ENCODE data around the gene BEST2. TPM values are rescaled to one million over a fixed set of nuclear protein-coding genes. Genes with fewer than 3 reads are reported as not detected.

Gene BEST2
- total RNA-seq, 1 donor: not detected

DNA sequence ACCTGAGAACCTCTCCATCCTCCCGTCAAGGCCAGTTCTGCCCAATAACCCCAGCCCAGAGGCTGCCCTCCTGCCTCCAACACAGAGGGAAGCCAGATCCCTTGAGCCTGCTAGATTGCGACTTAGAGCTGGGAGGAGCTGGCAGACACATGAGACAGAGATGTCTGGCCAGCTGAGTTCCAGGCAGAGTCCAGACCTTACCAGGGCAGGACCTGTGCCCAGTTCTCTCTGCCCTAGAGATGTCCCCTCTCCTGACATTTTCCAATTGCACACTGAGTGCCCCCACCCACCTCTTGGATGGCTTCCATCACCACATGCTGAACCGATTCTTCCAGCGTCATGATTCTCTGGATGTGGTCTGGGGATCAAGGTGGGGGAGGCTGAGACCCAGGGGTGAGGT, 20.7 kb downstream of the BEST2 start:
- Histone ChIP-seq H3K9me3 (ENCODE audit: low read depth, low read length) (no peaks in the 10 kb centered on the region), H3K4me1 (ENCODE audit: insufficient read depth, low read length) (peaks cover 21% of the 10 kb centered on the region), H3K27me3 (ENCODE audit: insufficient read depth, low read length) (no peaks in the 10 kb centered on the region), H3K4me3 (ENCODE audit: low read length) (no peak overlapping the region)

DNA sequence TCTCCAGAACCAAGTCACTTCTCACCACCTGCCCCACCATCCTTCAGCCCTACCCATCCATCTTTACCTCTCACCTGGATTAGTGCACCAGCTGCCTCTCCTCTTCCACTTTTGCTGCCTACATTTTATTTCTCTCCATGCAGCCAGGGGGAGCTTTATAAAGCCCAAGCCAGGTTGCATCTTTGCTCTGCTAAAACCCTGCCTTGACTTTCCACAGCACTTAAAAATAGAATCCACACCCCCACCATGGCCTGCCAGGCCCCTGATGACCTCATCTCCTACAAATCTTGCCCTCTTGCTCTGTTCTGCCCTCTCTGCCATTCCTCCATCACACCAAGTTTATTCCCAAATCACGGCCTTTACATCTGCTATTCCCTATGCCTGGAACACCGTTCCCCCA, 22.0 kb downstream of the BEST2 start:
- H3K4me3 ChIP-seq (ENCODE audit: low read length): no peak overlapping the region
- H3K9me3 ChIP-seq (ENCODE audit: low read depth, low read length): no peaks in the 10 kb centered on the region
- peaks cover 32% of the 10 kb centered on the region for H3K4me1 ChIP-seq (ENCODE audit: insufficient read depth, low read length)
- H3K27me3 ChIP-seq (ENCODE audit: insufficient read depth, low read length): no peaks in the 10 kb centered on the region

DNA sequence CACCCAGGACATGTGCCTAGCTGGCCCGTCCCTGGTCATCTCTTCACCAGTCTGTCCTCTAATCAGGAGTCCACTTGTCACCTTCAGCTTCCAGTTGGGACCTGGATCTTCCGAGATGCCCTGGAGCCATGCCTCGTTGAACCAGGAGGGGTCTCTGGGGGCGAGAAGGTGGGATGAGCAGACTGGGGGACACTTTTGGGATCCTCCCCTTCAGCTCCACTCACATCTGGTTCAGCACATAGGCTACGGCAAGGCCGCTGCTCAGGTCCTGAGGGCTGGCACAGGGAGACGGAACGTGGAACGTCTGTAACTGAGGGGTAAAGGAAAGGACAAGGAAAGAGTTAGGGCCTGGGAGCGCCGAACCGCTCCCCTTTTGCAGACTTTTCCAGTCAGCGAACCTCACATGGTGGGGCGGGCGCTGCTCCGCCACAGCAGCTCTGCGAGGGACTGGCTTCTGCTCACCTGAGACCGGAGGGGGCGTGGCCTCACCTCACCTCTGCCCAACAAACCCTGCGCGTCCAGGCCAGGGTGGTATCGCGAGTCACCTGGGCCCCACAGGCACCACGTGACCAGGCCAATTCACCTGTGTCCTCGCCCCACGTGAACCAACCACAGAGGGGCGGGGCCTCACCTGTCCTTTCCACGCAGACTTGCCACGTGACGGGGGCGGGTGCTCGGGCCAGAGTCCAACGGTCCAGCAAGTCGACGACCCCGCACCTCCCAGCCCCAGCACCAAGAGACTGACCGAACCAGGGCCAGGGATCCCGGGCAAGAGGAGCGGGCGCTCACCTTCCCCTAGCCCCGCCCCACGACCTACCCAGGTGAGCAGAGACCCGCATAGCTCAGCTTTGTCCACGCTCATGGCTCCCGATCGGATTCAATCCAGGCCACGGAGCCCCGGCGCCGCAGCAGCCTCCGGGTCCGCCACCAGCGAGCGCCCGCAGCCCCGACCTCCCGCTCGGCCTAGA, 23.3 kb downstream of the BEST2 start, which contains the start of gene HOOK2:
HOOK2 (minus strand) TSS at position 965 of the 968 bp plus-strand sequence; CDS start at position 862, 103 bp downstream.
- H3K27me3 ChIP-seq (ENCODE audit: insufficient read depth, low read length): no peaks in the 10 kb centered on the region
- H3K9me3 ChIP-seq (ENCODE audit: low read depth, low read length): no peaks in the 10 kb centered on the region
- peak within 1 kb of the TSS; percentile 55 for H3K4me3 ChIP-seq (ENCODE audit: low read length)
- H3K4me1 ChIP-seq (ENCODE audit: insufficient read depth, low read length): peaks cover 45% of the 10 kb centered on the region

DNA sequence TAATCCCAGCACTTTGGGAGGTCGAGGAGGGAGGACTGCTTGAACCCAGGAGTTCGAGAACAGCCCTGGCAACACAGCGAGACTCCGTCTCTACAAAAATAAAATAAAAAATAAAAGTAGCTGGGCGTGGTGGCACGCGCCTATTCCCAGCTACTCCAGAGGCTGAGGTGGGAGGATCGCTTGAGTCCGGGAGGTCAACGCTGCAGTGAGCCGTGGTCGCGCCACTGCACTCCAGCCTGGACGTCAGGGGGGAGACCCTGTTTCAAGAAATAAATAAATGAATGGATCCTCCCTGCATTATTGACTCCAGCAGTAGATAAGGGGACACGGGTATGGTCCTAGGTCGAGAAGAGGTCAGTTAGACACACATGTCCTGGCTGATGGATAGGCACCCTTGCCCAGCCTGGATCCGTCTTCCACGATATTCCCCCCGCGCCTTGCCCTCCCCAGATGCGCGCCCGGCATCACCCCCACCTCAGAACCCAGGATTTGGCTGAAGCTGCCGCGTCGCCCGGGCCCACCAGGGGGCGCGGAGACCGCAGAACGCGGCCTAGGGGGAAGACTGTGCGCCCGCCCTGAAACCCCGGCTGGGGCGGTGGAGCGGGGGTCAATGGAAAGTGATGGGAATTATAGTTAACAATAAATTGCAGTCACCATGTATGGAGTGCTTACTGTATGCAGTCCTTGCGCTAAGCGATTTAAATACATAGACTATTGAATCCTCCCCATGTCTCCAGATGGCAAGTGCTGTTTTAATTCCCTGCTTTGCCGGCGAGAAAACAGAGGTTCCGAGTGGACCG, 25.8 kb downstream of the BEST2 start:
- Histone ChIP-seq H3K27me3 (ENCODE audit: insufficient read depth, low read length) (no peaks in the 10 kb centered on the region), H3K4me1 (ENCODE audit: insufficient read depth, low read length) (peaks cover 60% of the 10 kb centered on the region), H3K9me3 (ENCODE audit: low read depth, low read length) (no peaks in the 10 kb centered on the region), H3K4me3 (ENCODE audit: low read length) (peak overlapping the region; percentile 71)

DNA sequence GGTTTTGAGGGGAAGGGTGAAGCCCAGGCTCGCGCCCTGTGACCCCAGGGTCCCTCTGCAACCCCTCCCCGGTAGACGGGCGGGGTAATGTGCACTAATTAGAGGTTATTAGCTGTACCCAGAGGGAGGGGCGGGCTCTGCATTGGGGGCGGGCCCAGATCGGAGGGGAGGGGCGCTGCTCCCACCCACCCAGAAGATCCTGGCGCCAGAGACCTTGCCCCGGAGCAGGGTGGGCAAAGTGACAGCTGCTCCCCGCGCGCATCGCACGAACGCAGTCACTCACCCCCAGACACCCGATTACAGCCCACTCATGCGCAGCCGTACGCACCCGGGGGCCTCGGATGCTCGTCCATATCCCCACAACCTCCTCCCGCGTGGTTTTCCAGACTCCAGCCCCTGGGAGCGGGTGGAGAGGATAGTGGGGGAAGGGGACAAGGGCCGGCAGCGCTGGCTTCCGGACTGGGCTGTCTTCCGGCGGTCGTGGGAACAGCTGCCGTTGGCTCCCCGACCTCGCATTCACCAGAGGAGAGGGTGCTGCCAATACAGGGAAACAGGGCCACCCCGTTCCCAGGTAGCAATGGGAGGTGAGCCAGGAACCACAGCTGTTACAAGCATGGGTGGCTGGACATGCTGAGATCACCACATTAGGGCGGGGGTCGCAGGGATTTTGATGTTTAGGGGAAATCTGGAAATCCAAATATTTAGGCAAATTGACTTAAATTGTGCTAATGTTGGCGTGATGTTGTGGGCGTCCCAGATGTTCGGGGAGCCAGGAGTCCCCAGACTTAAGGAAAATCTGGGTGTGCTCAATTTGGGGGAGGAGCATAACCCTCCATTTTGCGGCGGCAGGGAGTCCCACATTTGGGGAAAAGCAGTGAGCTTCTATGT, 26.7 kb downstream of the BEST2 start:
- Histone ChIP-seq H3K4me1 (ENCODE audit: insufficient read depth, low read length) (peaks cover 68% of the 10 kb centered on the region), H3K27me3 (ENCODE audit: insufficient read depth, low read length) (no peaks in the 10 kb centered on the region), H3K4me3 (ENCODE audit: low read length) (peak overlapping the region; percentile 71), H3K9me3 (ENCODE audit: low read depth, low read length) (no peaks in the 10 kb centered on the region)

DNA sequence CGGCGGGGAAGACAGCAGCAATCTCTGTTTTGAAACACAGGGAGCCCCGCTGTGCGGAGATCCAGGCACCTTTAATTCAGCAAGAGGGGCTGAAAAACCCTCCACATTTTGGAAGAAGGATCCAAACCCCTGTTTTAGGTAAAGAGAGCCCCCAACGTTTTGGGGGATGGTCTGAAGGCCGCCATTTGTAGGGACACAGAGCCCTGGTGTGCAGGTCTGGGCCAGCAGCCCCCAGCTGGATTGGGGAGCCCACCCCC, 27.2 kb downstream of the BEST2 start:
- Histone ChIP-seq H3K9me3 (ENCODE audit: low read depth, low read length) (no peaks in the 10 kb centered on the region), H3K27me3 (ENCODE audit: insufficient read depth, low read length) (no peaks in the 10 kb centered on the region), H3K4me1 (ENCODE audit: insufficient read depth, low read length) (peaks cover 74% of the 10 kb centered on the region), H3K4me3 (ENCODE audit: low read length) (no peak overlapping the region)

DNA sequence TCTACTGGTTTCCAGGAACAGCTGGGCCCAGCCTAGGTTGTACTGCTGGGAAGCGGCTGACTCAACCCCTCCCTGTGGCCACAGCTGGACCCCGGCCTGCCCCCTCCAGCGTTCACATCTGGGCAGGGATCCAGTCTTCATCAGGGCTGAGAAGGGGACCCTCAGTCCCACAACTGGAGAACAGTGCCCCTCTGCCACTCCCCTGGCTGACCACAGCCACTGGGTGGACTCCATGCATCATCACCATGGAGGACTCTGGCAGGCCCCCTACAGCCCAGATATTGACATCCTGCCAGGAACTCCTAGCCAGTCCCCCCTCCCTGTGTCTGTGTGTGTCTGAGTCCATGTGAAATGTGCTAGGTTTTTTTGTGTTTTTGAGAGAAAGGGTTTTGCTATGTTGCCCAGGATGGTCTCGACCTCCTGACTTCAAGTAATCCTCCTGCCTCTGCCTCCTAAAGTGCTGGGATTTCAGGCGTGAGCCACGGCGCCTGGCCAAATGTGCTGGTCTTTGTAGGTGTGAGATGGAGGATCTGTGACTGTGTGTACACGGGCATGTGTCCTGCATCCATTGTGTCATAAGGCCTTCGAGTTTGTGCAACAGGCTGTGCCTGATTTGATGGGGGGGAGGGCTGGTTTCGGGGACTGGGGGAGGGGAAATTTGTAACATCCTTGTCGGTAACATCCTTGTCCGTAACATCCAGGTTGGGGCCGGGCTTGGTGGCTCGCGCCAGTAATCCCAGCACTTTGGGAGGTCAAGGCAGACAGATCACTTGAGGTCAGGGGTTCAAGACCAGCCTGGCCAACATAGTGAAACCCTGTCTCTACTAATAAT, 27.8 kb downstream of the BEST2 start:
- Histone ChIP-seq H3K4me3 (ENCODE audit: low read length) (no peak overlapping the region), H3K9me3 (ENCODE audit: low read depth, low read length) (no peaks in the 10 kb centered on the region), H3K4me1 (ENCODE audit: insufficient read depth, low read length) (peaks cover 78% of the 10 kb centered on the region), H3K27me3 (ENCODE audit: insufficient read depth, low read length) (no peaks in the 10 kb centered on the region)

DNA sequence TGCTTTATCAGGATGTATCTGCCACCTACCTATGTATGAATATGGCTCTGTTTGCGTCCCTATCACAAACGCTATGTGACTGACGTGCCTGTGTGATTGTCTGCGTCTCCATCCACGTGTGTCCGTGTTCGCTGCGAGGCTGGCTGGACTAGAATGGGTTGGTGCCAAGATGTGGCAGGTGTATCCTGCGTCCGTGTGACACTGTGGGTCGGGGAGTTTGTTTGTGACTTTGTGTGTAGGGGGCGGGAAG, 30.5 kb downstream of the BEST2 start:
- Histone ChIP-seq H3K27me3 (ENCODE audit: insufficient read depth, low read length) (no peaks in the 10 kb centered on the region), H3K4me3 (ENCODE audit: low read length) (peak overlapping the region; percentile 38), H3K9me3 (ENCODE audit: low read depth, low read length) (no peaks in the 10 kb centered on the region), H3K4me1 (ENCODE audit: insufficient read depth, low read length) (peaks cover 87% of the 10 kb centered on the region)

DNA sequence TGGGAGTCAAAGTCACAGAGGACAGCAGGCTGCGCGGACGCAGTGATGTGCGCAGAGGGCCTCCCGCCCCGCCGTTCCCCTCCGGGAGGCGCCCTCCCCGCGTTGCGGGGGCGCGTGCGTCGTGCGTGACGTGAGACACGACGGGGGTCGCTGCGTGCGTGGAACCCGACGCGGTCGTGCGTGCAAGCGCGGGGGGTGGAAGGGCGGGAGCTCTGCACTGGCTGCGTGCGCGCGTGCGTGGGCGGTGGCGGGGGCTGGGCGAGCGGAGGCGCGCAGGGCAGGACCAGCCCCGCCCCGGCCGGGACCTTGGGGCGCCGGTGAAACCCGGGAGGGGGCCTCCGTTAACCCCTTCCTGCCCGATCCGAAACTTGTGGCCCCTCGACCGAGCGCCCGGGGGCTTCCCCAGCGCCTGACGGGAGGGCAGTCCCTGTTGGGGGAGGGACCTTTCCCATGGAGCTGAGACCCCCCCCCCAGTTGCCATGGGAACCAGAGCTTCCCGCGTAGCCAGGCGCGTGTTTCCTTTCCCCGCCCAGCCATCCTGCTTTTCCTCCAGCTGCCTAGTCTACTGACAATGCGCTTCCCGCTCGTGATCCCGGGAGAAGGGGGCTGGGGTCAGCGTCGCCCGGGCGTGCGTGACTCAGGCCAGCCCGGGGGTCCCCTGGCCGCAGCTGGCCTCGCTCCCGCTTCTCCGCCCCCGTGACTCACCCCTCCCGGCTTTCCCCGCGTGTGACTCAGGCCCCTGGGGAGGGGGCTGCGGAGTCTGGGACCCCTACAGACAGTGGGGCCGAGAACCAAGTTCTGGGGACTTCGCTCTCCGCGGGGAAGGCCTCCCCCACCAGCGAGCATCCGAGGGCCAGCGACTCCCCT, 31.1 kb downstream of the BEST2 start:
- no peaks in the 10 kb centered on the region for H3K27me3 ChIP-seq (ENCODE audit: insufficient read depth, low read length)
- H3K4me1 ChIP-seq (ENCODE audit: insufficient read depth, low read length): peaks cover 87% of the 10 kb centered on the region
- H3K4me3 ChIP-seq (ENCODE audit: low read length): peak overlapping the region; percentile 38
- no peaks in the 10 kb centered on the region for H3K9me3 ChIP-seq (ENCODE audit: low read depth, low read length)

DNA sequence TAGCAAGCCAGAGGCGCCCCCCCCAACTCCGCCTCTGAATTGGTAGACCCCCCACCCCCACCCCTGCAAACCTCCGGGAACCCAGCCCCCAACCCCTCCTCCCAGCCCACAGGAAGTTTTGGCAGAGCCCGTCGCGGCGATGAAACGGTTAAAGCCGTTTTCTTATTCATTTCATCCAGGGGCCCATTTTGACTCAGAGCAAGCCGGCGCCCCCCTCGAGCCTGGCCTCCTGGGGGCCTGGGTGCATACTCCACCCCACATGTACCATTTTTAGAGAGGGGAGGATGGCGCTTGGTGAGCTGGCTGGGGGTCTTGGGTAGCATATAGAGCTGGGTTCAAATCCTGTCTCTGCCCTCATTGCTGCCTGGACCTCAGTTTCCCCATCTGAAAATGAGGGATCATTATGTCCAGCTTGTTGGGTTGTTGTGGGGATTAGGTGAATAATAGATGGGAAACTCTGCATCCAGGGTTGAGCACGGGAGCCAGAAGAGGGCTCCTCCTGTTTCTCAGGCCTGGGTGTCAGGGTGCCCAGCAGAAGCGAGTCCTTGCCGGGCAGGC, 31.8 kb downstream of the BEST2 start:
- Histone ChIP-seq H3K27me3 (ENCODE audit: insufficient read depth, low read length) (no peaks in the 10 kb centered on the region), H3K4me3 (ENCODE audit: low read length) (no peak overlapping the region), H3K9me3 (ENCODE audit: low read depth, low read length) (no peaks in the 10 kb centered on the region), H3K4me1 (ENCODE audit: insufficient read depth, low read length) (peaks cover 88% of the 10 kb centered on the region)

DNA sequence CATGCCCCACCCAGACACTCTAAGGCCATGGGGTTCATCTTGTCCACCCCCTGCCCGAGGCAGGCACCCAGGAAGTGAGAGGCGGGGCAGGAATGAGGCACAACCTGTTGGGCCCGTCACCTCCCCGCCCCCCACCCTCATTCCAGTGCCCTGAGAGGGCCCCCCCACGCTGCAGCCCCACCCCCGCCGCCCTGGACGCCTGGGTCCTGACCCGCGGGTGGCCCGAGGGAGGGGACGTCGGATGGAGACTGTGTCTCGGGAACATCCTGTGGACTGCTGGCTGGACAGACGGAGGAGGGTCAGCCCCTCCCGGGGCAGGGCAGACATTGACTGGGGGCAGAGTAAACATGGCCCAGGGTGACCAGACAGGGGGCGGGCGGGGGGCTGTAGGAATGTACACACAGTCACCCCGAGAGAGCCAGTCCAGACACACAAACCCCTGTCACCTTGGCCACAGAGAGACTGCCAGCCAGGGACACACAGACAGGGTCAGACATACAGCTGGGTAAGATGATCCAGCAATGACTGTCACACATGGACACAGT, 32.3 kb downstream of the BEST2 start:
- peaks cover 88% of the 10 kb centered on the region for H3K4me1 ChIP-seq (ENCODE audit: insufficient read depth, low read length)
- H3K9me3 ChIP-seq (ENCODE audit: low read depth, low read length): no peaks in the 10 kb centered on the region
- no peak overlapping the region for H3K4me3 ChIP-seq (ENCODE audit: low read length)
- no peaks in the 10 kb centered on the region for H3K27me3 ChIP-seq (ENCODE audit: insufficient read depth, low read length)

DNA sequence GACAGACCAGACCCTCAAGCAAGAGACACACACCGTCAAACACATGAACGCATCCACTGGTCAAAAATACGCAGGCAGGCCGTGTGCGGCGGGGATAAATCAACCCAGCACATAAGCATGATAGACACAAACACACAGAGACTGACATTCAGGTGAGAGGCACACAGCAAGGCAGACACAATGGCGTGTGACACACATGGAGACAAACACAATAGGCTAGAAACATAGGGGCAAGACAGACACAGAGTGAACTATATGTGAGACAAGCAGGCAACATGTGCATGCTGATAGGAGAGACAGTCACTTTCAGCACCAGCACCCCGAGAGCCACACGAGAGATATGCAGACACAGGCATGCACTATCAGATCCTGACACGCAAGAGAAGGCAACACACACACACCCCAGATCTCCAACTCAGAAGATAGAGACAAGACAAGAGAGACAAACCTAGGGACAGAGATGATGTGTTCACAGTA, 32.8 kb downstream of the BEST2 start:
- no peaks in the 10 kb centered on the region for H3K9me3 ChIP-seq (ENCODE audit: low read depth, low read length)
- H3K4me3 ChIP-seq (ENCODE audit: low read length): no peak overlapping the region
- H3K4me1 ChIP-seq (ENCODE audit: insufficient read depth, low read length): peaks cover 88% of the 10 kb centered on the region
- H3K27me3 ChIP-seq (ENCODE audit: insufficient read depth, low read length): no peaks in the 10 kb centered on the region

DNA sequence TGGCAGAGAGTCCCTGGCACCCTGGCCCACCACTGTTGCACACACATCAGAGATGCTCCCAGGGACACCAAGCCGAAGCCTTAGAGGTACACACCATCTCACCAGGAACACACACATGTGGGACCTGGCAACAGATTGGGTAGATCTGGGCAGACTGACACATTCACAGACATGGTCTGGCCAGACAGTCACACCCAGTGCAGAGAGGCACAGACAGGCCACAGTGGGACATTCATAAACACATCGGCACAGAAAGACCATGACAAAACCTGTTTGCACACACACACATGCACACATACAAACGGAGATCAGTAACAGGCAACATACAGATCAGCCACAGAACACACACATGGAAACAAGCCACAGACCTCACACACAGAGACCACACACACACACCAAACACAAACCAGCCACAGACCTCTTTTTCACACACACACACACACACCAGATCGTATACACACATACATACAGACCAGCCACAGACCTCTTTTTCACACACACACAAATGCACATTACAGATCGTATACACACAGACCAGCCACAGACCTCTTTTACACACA, 33.4 kb downstream of the BEST2 start:
- H3K4me1 ChIP-seq (ENCODE audit: insufficient read depth, low read length): peaks cover 84% of the 10 kb centered on the region
- no peaks in the 10 kb centered on the region for H3K9me3 ChIP-seq (ENCODE audit: low read depth, low read length)
- H3K4me3 ChIP-seq (ENCODE audit: low read length): peak overlapping the region; percentile 25
- no peaks in the 10 kb centered on the region for H3K27me3 ChIP-seq (ENCODE audit: insufficient read depth, low read length)

Data from mononuclear cell (primary cell).